HG03064 (cell line): ENCODE data around the gene ATP2A3.

ENCODE experiments used
- ATAC-seq: cut with Tn5 transposase; IDR thresholded peaks from one replicate; pipeline ENCODE4 v1.9.1; 2021; ENCODE audit warnings: low read depth; ENCODE audit not compliant: unreplicated experiment

Gene ATP2A3

GRCh38 chr17:3964203-3965117, at the start of gene ATP2A3:
Gene ATP2A3, minus strand, starts transcription at chr17:3964437. Its CDS starts 146 bp downstream, at chr17:3964291.
- no peak for ATAC-seq

DNA sequence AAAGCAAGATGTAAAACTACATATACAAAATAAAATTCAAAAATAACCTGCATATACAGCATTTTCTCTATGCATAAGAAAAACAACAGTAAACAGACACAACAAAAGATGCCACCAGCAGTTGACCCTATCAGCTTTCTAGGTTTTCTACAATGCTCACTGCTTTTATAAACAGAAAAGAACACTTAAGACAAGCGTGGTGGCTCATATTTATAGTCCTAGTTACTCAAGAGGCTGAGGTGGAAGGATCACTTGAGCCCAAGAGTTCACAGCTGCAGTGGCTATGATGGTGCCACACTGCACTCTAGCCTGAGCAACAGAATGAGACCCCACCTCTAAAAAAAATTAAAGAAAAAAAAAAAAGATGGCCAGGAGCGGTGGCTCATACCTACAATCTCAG, 46.5 kb upstream of the ATP2A3 start:
- no peak for ATAC-seq

DNA sequence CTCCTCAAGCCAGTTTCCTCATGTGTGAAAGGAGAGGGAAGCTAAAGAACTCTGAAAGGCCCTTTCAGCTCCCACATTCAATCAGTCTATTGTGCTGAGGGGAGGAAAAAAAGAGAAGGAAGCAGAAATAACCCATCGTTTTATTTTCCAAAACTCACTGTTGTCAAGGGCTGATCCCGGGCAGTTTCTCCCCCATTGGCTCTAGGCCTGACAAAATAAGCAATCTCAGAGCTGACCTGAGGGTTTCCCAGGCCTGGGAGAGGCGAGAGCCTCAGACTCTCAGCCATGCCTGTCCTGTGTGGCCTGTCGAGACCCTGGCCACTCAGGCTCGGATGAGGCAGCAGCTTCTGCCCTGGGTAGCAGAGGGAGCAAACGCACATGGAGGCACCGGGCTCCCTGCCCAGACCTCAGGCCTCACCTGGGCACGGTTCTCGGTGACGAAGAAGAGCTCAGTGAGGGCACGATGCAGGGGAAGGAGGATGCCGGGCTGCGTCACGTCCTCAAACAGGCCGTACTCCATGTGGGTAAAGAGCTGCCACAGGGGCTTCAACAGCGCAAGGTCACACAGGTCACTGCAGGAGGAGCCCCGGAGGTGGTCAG, 45.0 kb upstream of the ATP2A3 start:
- no peak for ATAC-seq

- no peak for ATAC-seq
Observed at GRCh38 chr17:4008441-4009185, 44.4 kb upstream of the ATP2A3 start.

DNA sequence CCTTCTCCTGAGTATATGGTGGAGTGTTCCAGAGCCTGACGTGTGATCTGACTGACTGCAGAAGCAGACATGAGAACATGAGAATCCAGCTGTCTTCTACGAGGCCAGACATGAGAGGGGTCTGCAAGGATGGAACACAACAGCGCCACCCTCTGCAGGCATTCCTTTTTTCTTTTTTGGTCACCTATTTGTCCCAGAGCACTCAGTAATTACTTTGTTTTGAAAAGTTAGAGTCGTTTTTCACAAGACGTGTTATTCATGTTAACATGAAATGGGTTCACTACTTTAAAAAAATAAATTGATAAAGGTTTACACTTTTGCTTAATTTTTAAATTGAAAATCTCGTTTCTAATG, 43.8 kb upstream of the ATP2A3 start:
- ATAC-seq = no peak

DNA sequence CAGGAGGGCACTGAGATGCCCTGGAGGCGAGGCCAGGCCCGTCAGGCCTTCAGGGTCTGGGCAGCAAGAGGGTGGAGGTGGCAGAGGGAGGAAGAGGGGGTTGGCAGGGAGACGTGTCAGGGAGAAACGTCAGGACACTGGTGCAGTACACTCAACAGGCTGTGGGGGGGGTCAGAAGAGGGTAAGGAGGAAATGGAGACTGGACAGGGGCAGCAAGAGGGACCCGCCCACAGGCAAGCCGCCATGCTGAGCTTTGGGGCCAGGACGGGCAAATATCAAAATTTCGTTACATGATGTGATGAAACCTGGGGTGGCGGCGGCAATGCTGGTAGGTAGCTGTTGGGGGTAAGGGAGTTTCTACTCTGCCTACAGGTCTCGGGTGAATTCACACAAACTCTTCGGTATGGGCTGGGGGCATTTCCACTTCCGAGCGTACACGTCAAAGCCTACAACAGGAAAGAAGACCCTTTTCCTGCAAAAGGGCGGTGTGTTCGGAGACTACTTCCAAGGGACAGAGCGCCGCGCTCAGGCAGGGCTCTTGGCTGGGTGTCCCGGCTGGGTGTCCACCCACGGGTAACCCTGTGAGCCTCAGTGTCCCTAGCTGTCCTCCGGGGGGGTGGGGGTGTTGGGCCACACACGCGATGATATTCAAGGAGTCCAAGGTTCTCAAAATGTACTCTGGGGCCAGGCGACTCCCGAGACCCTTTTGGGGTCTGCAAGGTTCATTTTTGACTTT, 43.3 kb upstream of the ATP2A3 start:
- ATAC-seq = no peak

DNA sequence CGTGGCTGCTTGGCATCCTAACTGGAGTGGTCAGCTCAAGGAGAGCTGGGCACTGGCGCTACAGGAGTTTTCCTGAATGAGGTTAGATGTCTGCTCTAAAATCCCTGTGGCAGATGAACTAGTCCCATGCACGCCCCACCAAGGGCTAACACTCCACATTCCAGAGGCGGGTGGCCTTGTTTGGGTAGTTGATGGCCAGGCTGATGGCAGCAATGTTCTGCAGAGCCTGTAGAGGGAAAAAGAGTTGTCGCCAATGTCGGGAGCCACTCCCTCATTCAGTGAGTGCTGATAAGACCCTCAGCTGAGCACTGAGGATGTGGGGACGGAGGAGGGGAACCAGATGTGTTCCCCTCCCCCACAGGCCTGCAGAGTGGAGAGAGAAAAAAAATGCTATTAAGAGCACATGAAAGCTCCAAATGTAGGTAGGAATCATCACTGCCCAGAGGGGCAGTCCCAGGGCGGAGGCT, 42.5 kb upstream of the ATP2A3 start:
- ATAC-seq = no peak

DNA sequence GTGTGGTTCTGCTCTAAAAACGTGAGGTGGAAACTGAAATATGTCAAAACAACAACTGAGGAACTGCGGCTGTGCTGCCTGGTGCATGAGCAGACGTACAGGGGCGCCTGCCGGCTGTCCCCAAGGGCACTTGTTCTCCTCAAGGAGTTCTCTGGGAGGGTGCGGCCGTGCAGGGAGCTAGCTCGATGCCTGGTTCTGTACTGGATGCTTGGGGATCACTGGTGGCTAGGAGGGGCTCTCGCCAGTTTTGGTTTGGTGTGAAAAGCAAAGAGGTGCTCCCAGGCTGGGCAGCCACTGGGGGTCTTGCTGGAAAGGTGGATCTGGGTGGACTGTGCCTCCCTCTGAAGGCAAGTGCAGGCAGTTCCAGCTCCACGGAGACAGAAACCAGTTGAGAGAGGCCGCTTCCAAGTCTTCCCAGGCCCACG, 41.9 kb upstream of the ATP2A3 start:
- ATAC-seq = no peak

DNA sequence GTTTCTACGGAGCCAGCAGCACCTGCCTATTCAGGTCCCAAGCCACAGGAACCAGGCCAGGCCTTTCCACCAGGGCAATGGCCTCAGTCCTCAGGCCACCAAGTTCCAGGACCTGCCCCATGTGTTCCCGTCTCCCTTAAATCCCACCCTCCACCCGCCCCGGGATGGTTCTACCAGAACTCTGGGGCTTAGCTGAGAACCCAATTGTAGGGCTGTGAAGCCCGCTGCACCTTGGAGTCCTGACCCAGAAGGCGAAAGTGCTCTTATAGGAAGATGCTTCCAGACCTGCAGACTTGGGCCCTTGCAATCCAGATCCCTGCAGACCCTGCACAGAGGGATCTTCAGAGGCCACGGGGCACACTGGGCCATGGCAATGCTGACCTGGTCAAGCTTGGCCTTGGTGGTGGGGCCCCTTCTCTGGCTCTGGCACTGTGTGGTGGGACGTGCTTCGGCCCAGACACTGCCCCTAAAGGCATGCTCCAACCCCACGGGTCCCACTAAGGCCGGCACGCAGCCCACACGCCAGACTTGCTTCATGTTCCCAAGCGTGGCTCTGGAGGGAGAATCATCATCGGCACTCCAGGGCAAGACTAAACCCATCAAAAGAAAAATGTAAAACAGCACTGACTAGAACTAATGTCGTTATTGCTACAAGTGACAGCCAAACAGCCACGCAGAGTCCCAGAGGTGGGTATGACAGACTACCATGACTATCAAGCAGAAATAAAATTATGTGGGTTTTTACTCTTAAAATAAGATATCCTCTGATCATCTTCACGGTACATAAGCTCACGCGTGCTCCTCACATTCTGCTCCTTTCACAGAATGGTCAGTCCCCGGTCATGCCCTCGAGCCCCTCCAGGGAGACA, 41.3 kb upstream of the ATP2A3 start:
- ATAC-seq = no peak

GRCh38 chr17:4004517-4005295, 40.5 kb upstream of the ATP2A3 start:
- ATAC-seq = no peak

DNA sequence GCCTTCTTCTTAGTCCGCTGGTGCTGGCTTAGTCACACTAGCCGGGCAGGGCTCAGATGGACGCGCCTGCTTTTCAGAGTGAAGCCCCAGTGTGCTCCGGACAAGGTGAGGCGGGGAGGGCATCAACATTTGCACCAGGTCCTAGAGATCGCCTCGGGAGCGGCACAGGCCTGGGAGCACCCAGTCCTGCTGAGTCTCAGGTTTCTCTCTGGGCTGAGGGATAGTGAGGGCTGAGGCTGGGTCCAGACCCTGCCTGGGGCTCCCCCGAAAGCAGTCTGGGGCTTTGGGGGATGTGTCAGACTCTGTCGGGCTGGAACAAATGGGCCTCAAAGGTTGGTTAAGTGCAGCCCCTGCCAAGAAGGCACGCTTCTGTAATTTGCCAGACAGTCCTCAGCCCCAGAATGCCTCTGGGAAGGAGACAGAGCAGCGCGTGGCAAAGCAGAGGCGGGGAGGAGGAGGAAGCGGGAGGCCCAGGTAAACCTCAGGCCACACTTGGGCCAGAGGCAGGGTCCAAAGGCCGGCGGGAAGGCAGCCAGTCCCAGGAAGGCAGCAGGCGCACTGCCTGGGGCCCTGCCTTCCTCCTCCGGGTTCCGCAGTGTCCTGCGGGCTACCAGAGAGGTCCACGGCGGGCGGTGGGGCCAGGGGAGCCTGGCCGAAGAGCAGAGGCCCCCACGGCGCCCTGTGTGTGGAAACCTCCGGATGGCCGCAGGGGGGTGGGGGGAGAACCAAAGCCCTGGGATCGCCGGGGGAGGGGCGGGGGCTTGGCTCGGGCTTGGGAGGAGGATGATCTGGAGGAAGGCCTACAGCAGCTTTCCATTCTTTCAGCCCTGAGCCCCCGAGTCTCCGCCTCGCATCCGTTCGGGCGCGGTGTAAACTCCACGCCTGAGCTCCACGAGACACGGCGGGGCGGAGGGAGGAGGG, 39.5 kb upstream of the ATP2A3 start:
- no peak for ATAC-seq

DNA sequence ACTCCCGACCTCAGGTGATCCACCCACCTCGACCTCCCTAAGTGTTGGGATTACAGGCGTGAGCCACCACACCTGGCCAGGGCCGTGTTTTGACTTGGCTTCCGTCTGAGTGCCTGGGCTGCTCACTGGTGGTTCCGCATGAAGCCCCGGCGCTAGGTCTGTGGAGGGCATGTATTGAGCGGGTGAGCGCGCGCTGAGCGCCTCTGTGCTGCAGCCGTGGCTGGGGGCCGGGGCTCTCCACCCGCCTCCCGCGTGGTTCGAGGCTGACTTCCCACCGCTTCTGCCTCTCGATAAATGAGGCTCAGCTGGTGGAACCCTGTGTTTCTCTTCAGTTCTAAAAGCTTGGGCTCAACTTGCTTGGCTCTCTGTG, 38.9 kb upstream of the ATP2A3 start:
- ATAC-seq = no peak

GRCh38 chr17:4001048-4001590, 36.9 kb upstream of the ATP2A3 start:
- ATAC-seq = no peak

DNA sequence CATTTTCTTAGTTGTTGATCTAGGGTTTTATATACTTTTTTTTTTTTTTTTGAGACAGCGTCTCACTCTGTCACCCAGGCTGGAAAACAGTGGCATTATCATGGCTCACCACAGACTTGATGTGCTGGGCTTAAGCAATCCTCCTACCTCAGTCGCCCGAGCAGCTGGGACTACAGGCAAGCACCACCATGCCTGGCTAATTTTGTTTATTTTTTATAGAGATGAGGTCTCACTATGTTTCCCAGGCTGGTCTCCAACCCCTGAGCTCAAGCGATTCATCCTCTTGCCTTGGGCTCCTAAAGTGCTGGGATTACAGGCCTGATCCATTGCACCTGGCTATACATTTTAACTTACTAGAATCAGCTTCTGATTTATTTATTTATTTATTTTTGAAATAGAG, 34.2 kb upstream of the ATP2A3 start:
- no peak for ATAC-seq

- no peak for ATAC-seq
Observed at GRCh38 chr17:3995067-3995466, 30.8 kb upstream of the ATP2A3 start.

DNA sequence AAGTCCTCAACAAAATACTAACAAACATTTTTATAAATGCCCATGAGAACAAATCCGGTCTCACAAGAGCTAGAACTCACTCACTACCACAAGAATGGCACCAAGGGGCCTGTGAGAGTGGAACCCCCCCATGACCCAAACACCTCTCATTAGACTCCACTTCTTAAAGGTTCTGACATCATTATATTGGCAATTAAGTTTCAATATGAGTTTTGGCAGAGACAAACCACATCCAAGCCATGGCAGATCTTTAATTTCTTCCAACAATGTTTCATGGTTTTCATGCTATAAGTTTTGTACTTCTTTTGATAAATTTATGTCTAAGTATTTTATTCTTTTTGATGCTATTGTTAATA, 30.0 kb upstream of the ATP2A3 start:
- ATAC-seq = no peak

DNA sequence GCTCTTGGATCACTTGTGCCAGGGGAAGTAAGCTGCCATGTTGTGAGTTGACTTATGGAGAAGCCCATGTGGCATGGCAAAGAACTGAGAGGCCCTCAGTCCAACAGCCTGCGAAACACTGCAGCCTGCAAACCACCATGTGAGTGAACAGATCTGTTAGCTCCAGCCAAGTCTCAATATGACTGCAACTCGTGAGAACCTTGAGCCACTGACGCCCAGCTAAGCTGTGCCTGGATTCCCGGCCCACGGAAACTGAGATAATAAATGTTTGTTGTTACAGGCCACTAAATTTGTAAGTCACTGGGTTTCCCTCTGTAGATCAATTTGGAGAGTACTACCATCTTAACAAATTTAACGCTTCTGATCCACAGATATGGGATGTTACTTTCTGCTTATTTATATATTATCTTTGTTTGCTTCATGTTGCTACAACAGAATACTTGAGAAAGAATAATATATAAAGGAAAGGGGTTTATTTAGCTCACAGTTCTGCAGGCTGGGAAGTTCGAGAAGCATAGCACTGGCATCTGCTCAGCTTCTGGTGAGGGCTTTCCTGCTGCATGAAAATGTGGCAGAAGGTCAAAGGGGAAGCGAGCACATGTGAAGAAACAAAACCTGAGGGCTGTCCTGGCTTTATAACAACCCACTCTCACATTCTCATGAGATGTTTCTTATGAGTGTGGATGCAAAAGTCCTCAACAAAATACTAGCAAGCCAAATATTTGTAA, 29.4 kb upstream of the ATP2A3 start:
- ATAC-seq = no peak
